ENCODE measurements around the gene OR2AT4. TPM values are rescaled to one million over a fixed set of nuclear protein-coding genes. Genes with fewer than 3 reads are reported as not detected.

Gene OR2AT4
- total and polyA plus RNA-seq, 2 experiments from 2014 or later, result 0.07 TPM; not detected in 1

- H3K36me3 ChIP-seq (replicated peaks; ENCODE audit: insufficient read depth, low read depth), result no peaks in the 10 kb centered on the region
- WGBS (ENCODE audit: low lambda C conversion rate, missing lambda C conversion rate), result 61% methylated on average over 6 of the region's 6 CpGs
Observed at GRCh38 chr11:75141166-75141565, 44.5 kb upstream of the OR2AT4 start.

GRCh38 chr11:75140269-75141138 lies 43.8 kb upstream of the OR2AT4 start:
- Histone ChIP-seq H3K27ac (no peak overlapping the region), H3K9me2 (replicated peaks; ENCODE audit: insufficient read depth) (no peaks in the 10 kb centered on the region), H4K20me1 (ENCODE audit: insufficient read depth, poor library complexity, severe bottlenecking) (no peaks in the 10 kb centered on the region), H3K9me3 (ENCODE audit: low read depth) (no peaks in the 10 kb centered on the region), H3K27me3 (peaks cover 10% of the 10 kb centered on the region), H3K4me1 (ENCODE audit: insufficient read depth) (no peaks in the 10 kb centered on the region), H3K79me2 (no peaks in the 10 kb centered on the region), H3K4me3 (no peak overlapping the region), H3K36me3 (replicated peaks; ENCODE audit: insufficient read depth, low read depth) (no peaks in the 10 kb centered on the region), H3K4me2 (no peak overlapping the region), H2AFZ (no peak overlapping the region)
- TF ChIP-seq EZH2phosphoT487 (IDR thresholded peaks at IDR 0.05; ENCODE audit: low read depth, severe bottlenecking, unreplicated experiment) (no peak), CTCF (IDR thresholded peaks at IDR 0.05; ENCODE audit: poor library complexity) (peak; percentile 77), EZH2 (IDR thresholded peaks at IDR 0.05; ENCODE audit: borderline replicate concordance) (no peak)
- peak; percentile 75 for DNase-seq (ENCODE audit: low spot score)
- WGBS (ENCODE audit: low lambda C conversion rate, missing lambda C conversion rate), result 43% methylated on average over 22 of the region's 22 CpGs

More at GRCh38 chr11:75141166-75141565, 44.5 kb upstream of the OR2AT4 start:
- Histone ChIP-seq H3K79me2 (no peaks in the 10 kb centered on the region), H3K4me1 (ENCODE audit: insufficient read depth) (no peaks in the 10 kb centered on the region), H3K9me3 (ENCODE audit: low read depth) (no peaks in the 10 kb centered on the region), H3K9me2 (replicated peaks; ENCODE audit: insufficient read depth) (no peaks in the 10 kb centered on the region), H4K20me1 (ENCODE audit: insufficient read depth, poor library complexity, severe bottlenecking) (no peaks in the 10 kb centered on the region), H3K4me3 (no peak overlapping the region), H2AFZ (no peak overlapping the region), H3K27ac (no peak overlapping the region), H3K27me3 (peaks cover 10% of the 10 kb centered on the region), H3K4me2 (no peak overlapping the region)
- DNase-seq (ENCODE audit: low spot score), result no peak
- TF ChIP-seq EZH2phosphoT487 (IDR thresholded peaks at IDR 0.05; ENCODE audit: low read depth, severe bottlenecking, unreplicated experiment) (no peak), EZH2 (IDR thresholded peaks at IDR 0.05; ENCODE audit: borderline replicate concordance) (no peak), CTCF (IDR thresholded peaks at IDR 0.05; ENCODE audit: poor library complexity) (no peak)

GRCh38 chr11:75135651-75136050 lies 39.0 kb upstream of the OR2AT4 start:
- H3K27me3 ChIP-seq, result peaks cover 10% of the 10 kb centered on the region
- H3K9me3 ChIP-seq (ENCODE audit: low read depth), result no peaks in the 10 kb centered on the region
- no peaks in the 10 kb centered on the region for H3K36me3 ChIP-seq (replicated peaks; ENCODE audit: insufficient read depth, low read depth)
- H3K4me3 ChIP-seq, result no peak overlapping the region
- no peak for TF ChIP-seq EZH2phosphoT487 (IDR thresholded peaks at IDR 0.05; ENCODE audit: low read depth, severe bottlenecking, unreplicated experiment)
- TF ChIP-seq CTCF (IDR thresholded peaks at IDR 0.05; ENCODE audit: poor library complexity), result no peak
- TF ChIP-seq EZH2 (IDR thresholded peaks at IDR 0.05; ENCODE audit: borderline replicate concordance), result no peak
- DNase-seq (ENCODE audit: low spot score), result no peak
- H3K27ac ChIP-seq, result no peak overlapping the region
- H3K4me1 ChIP-seq (ENCODE audit: insufficient read depth), result no peaks in the 10 kb centered on the region
- no peak overlapping the region for H2AFZ ChIP-seq
- no peaks in the 10 kb centered on the region for H3K79me2 ChIP-seq
- H3K4me2 ChIP-seq, result no peak overlapping the region
- no peaks in the 10 kb centered on the region for H4K20me1 ChIP-seq (ENCODE audit: insufficient read depth, poor library complexity, severe bottlenecking)
- H3K9me2 ChIP-seq (replicated peaks; ENCODE audit: insufficient read depth), result no peaks in the 10 kb centered on the region
- 93% methylated on average over 1 of the region's 1 CpG for WGBS (ENCODE audit: low lambda C conversion rate, missing lambda C conversion rate)
